Caco-2 (cell line): ENCODE results near the gene MBTPS1. TPM values are rescaled to one million over a fixed set of nuclear protein-coding genes. Genes with fewer than 3 reads are reported as not detected.

ENCODE experiments used
- BruUV-seq: library from RNA; stranded (reverse); fragments of 400-500 nt; replicated peaks from 2 replicates; lab custom pipeline; 2021; lab: Mats Ljungman, UMichigan
- CTCF ChIA-PET: fragments of 300-600 bp; sonication (Branson Sonifier 250); formaldehyde crosslinking; loops from one replicate; lab custom pipeline; 2022; ENCODE audit warnings: antibody characterized with exemption; lab: Charles Lee
- POLR2A ChIA-PET: fragments of 300-600 bp; sonication (Branson Sonifier 250); formaldehyde crosslinking; loops from one replicate; lab custom pipeline; 2022; ENCODE audit warnings: antibody characterized with exemption; lab: Charles Lee
- DNase-seq, 2 experiments: peaks; one replicate each; pipeline versions ENCODE4 v3.0.0 to v3.0.0-alpha.2; 2020 to 2022
- H3K27me3 ChIP-seq: replicated peaks from 2 replicates; pipeline ENCODE4 v1.6.0; 2011; ENCODE audit warnings: low read length; ENCODE audit not compliant: control insufficient read depth, insufficient read depth
- H3K36me3 ChIP-seq: 2 replicates; pipeline ENCODE4 v1.5.1; 2011; ENCODE audit warnings: low read length; ENCODE audit not compliant: control insufficient read depth, insufficient read depth
- H3K4me1 ChIP-seq: fragments of 250-450 bp; sonication (Bioruptor Pico); 2 replicates; pipeline ENCODE4 v1.5.1; 2020; ENCODE audit warnings: mild to moderate bottlenecking
- H3K4me3 ChIP-seq: 2 replicates; pipeline ENCODE4 v1.5.1; 2011; ENCODE audit warnings: low read depth, mild to moderate bottlenecking, control low read depth, low read length
- H3K9me3 ChIP-seq: fragments of 250-450 bp; sonication (Bioruptor Pico); 2 replicates; pipeline ENCODE4 v1.5.1; 2020; ENCODE audit warnings: mild to moderate bottlenecking, moderate library complexity
- H3K27ac Mint-ChIP-seq: one replicate; pipeline ENCODE4 v1.8.0; 2022; ENCODE audit warnings: mixed read lengths; ENCODE audit not compliant: unreplicated experiment
- H3K27me3 Mint-ChIP-seq: one replicate; pipeline ENCODE4 v1.8.0; 2022; ENCODE audit warnings: mixed read lengths; ENCODE audit not compliant: insufficient read depth, unreplicated experiment
- H3K36me3 Mint-ChIP-seq: one replicate; pipeline ENCODE4 v1.8.0; 2022; ENCODE audit warnings: mild to moderate bottlenecking, mixed read lengths; ENCODE audit not compliant: insufficient read depth, unreplicated experiment
- H3K4me1 Mint-ChIP-seq: one replicate; pipeline ENCODE4 v1.8.0; 2022; ENCODE audit warnings: low read depth, mixed read lengths; ENCODE audit not compliant: unreplicated experiment
- H3K4me3 Mint-ChIP-seq: one replicate; pipeline ENCODE4 v1.8.0; 2022; ENCODE audit warnings: mild to moderate bottlenecking, moderate library complexity, mixed read lengths; ENCODE audit not compliant: unreplicated experiment
- H3K9me3 Mint-ChIP-seq: one replicate; pipeline ENCODE4 v1.8.0; 2022; ENCODE audit warnings: mixed read lengths; ENCODE audit not compliant: unreplicated experiment
- intact Hi-C: fragments of 100-400 bp; cut with micrococcal nuclease; formaldehyde crosslinking; loops from one replicate; pipeline ENCODE4 v1.10.0; 2022; ENCODE audit not compliant: unreplicated experiment
- total RNA-seq: library from RNA; stranded (reverse); gene quantifications from 2 replicates; pipeline ENCODE4 v1.2.3, GENCODE V29; 2022
- TF ChIP-seq, protein P1 (sequence below), 2 experiments: fragments of 200-600 bp in 1 of 2; IDR thresholded peaks; 1 replicate in 1 of 2; 2 replicates in 1 of 2; pipeline versions ENCODE4 v1.5.1 to v1.8.0; 2011 to 2022; ENCODE audit warnings: antibody characterized with exemption in 1 of 2, control low read depth in 1 of 2, inconsistent platforms in 1 of 2, low read depth in 1 of 2, low read length in 1 of 2, mild to moderate bottlenecking in 1 of 2, moderate library complexity in 1 of 2; ENCODE audit not compliant: insufficient read depth in 1 of 2, severe bottlenecking in 1 of 2, unreplicated experiment in 1 of 2

MBTPS1 gene
- total RNA-seq, 1 experiment from 2014 or later: 96.4 TPM

GRCh38 chr16:84141143-84141670, 24.5 kb upstream of the MBTPS1 start:
- H3K27me3 ChIP-seq: no peaks in the 10 kb centered on the region
- POLR2A ChIA-PET: no interaction called here
- H3K27me3 Mint-ChIP-seq: no peaks in the 10 kb centered on the region
- H3K27ac Mint-ChIP-seq: no peak overlapping the region
- intact Hi-C loops: loop anchor here (1.0 kb wide), 2 partner anchors 45 to 56 kb away; no protein-coding TSS in a partner anchor
- no peaks in the 10 kb centered on the region for H3K36me3 ChIP-seq
- CTCF ChIA-PET: interaction anchor here (1.0 to 1.7 kb wide), 2 partner anchors 46 to 52 kb away, joined by 3 to 5 read pairs; partner anchors contain the start of gene TAF1C
- peak; percentile 60 to 68 for DNase-seq
- peaks cover 16% of the 10 kb centered on the region for H3K36me3 Mint-ChIP-seq
- BruUV-seq: no TSS peak
- no peaks in the 10 kb centered on the region for H3K9me3 Mint-ChIP-seq
- no peak overlapping the region for H3K4me3 ChIP-seq
- peaks cover 24% of the 10 kb centered on the region for H3K4me1 Mint-ChIP-seq
- no peak overlapping the region for H3K4me3 Mint-ChIP-seq
- H3K9me3 ChIP-seq: no peaks in the 10 kb centered on the region
- TF ChIP-seq, protein P1, sequence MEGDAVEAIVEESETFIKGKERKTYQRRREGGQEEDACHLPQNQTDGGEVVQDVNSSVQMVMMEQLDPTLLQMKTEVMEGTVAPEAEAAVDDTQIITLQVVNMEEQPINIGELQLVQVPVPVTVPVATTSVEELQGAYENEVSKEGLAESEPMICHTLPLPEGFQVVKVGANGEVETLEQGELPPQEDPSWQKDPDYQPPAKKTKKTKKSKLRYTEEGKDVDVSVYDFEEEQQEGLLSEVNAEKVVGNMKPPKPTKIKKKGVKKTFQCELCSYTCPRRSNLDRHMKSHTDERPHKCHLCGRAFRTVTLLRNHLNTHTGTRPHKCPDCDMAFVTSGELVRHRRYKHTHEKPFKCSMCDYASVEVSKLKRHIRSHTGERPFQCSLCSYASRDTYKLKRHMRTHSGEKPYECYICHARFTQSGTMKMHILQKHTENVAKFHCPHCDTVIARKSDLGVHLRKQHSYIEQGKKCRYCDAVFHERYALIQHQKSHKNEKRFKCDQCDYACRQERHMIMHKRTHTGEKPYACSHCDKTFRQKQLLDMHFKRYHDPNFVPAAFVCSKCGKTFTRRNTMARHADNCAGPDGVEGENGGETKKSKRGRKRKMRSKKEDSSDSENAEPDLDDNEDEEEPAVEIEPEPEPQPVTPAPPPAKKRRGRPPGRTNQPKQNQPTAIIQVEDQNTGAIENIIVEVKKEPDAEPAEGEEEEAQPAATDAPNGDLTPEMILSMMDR (IDR thresholded peaks at IDR 0.05; ENCODE audit: insufficient read depth in 1 of 2, low read depth in 1 of 2, low read length in 1 of 2, severe bottlenecking in 1 of 2, unreplicated experiment in 1 of 2): peak; percentile 55 to 62
- no peaks in the 10 kb centered on the region for H3K4me1 ChIP-seq

GRCh38 chr16:84139628-84140258, 23.0 kb upstream of the MBTPS1 start:
- no peak overlapping the region for H3K4me3 ChIP-seq
- ChIA-PET POLR2A (no interaction called here), CTCF (interaction anchor here (0.5 to 1.0 kb wide), 2 partner anchors 14 to 27 kb away, joined by 3 to 6 read pairs; no protein-coding TSS in a partner anchor)
- intact Hi-C loops: no loop called here
- H3K27me3 Mint-ChIP-seq: no peaks in the 10 kb centered on the region
- H3K36me3 ChIP-seq: no peaks in the 10 kb centered on the region
- no peak overlapping the region for H3K27ac Mint-ChIP-seq
- TF ChIP-seq, protein P1 (IDR thresholded peaks at IDR 0.05; ENCODE audit: insufficient read depth in 1 of 2, low read depth in 1 of 2, low read length in 1 of 2, severe bottlenecking in 1 of 2, unreplicated experiment in 1 of 2): no peak
- no peaks in the 10 kb centered on the region for H3K4me1 ChIP-seq
- no peaks in the 10 kb centered on the region for H3K27me3 ChIP-seq
- H3K36me3 Mint-ChIP-seq: peaks cover 9% of the 10 kb centered on the region
- no peak for DNase-seq
- no peak overlapping the region for H3K4me3 Mint-ChIP-seq
- no peaks in the 10 kb centered on the region for H3K9me3 ChIP-seq
- BruUV-seq: no TSS peak
- no peaks in the 10 kb centered on the region for H3K9me3 Mint-ChIP-seq
- peaks cover 24% of the 10 kb centered on the region for H3K4me1 Mint-ChIP-seq

DNA sequence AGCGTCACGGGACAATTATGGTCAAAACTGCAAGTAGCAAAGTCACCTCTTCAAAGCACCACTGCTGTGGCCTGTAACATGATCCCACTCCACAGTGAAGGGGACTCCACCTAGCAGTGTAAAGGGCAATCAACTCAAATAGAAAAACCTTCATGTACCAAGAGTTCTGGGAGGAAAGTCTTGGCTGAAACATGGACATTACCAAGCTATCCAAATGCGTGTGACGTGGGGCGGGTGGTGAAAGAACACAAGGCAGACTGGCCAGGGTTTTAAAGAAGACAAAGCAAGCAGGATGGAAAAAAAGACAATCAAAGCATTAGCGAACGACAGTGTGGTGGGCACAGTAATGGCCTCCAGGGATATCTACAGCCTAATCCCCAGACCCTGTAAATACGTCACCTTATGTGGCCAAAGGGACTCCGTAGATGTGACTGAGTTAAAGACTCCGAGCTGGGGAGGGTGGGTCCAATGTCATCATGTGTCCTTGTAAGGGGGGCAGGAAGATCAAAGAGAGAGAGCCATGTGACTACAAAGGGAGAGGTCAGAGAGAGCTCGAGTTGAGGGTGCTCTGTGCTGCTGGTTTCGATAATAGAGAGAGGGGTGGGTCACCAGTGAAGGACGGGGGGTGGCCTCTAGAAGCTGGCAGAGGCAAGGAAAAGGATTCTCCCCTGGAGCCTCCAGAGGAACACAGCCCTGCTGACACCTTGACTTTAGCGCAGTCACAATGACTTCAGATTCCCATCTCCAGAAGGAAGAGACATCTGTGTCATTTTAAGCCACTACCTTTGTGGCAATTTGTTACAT, 22.3 kb upstream of the MBTPS1 start:
- no TSS peak for BruUV-seq
- DNase-seq: no peak
- Histone ChIP-seq H3K36me3 (no peaks in the 10 kb centered on the region), H3K27me3 (no peaks in the 10 kb centered on the region), H3K4me1 (no peaks in the 10 kb centered on the region), H3K4me3 (no peak overlapping the region), H3K9me3 (no peaks in the 10 kb centered on the region)
- CTCF ChIA-PET: interaction anchor here (0.5 to 1.0 kb wide), 2 partner anchors 15 to 28 kb away, joined by 3 to 6 read pairs; no protein-coding TSS in a partner anchor
- no peak overlapping the region for H3K4me3 Mint-ChIP-seq
- H3K36me3 Mint-ChIP-seq: peaks cover 2% of the 10 kb centered on the region
- H3K9me3 Mint-ChIP-seq: no peaks in the 10 kb centered on the region
- POLR2A ChIA-PET: no interaction called here
- no peaks in the 10 kb centered on the region for H3K27me3 Mint-ChIP-seq
- peaks cover 21% of the 10 kb centered on the region for H3K4me1 Mint-ChIP-seq
- intact Hi-C loops: no loop called here
- H3K27ac Mint-ChIP-seq: peak overlapping the region; percentile 6
- TF ChIP-seq, protein P1 (IDR thresholded peaks at IDR 0.05; ENCODE audit: insufficient read depth in 1 of 2, low read depth in 1 of 2, low read length in 1 of 2, severe bottlenecking in 1 of 2, unreplicated experiment in 1 of 2): no peak
